ENCODE measurements around the gene ABCD1. TPM values are rescaled to one million over a fixed set of nuclear protein-coding genes. Genes with fewer than 3 reads are reported as not detected.

Gene ABCD1
- total RNA-seq, 6 experiments from 2014 or later: 8.0 to 20.8 (median 10.9) TPM

DNA sequence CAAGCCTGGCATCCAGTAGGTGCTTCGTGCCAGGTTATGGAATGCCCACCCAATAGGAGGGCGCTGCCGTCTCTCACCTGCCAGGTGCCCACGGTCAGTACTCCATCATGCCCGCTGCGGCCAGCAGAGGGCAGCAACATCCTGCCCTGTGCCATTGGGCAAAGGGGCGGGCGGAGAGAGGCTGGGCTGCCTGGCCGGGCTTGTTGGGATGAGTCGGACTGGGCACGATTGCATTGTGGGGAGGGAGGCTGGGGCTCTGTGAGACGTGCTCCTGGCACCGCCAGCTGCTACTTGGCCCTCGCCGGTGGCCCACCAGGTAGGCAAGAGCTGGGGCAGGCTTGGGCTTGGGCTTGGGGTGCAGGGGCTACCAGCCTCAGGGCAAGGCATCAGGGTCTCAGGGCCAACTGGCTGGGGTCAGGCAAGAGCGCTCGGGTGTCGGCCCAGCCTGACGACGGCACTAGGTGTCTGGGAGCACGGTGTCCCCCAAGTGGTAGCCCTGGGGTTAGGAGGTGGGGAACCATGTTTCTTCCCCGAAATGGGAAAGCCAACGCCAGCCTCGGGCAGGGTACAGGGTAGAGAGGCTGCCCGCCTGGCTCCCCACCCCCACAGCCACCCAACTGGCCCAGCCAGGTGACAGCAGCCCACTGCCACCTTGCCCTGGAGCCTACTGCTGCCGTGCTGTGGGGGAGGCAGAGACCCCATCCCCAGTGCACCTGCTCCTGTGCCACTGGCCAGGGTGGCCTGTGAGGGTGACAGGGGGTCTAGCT lies 39.5 kb downstream of the ABCD1 start, which contains the start of gene PLXNB3:
Gene PLXNB3, plus strand, starts transcription at position 261 of the 767 bp plus-strand sequence. CDS start 1,287 bp downstream, outside the sequence.
- DNase-seq: peak; percentile 74 to 86 (median 86)
- no peak within 1 kb of the TSS for H3K27ac ChIP-seq
- intact Hi-C loops (cut with DNase I): loop anchor here in 1 of 2 donors (5.0 kb wide), 1 partner anchor 188 kb away; no protein-coding TSS in a partner anchor

DNA sequence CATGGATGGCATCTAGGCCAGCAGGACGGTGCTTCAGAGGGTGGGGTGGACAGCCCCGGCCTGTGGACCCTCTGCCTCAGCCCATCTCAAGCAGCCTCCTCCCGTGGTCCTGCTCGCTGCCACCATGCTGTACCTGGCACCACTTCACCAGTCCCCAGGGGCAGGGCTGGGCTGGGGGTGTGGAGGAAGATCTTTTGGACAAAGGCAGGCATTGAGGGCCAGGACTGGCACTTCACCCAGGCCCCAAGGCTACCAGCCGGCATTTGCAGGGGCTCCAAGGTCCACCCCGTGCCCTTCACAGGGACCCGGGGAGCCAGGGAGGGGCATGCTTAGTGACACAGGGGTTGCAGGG lies 40.1 kb downstream of the ABCD1 start:
- Histone ChIP-seq H3K27me3 (no peaks in the 10 kb centered on the region), H3K9me3 (no peaks in the 10 kb centered on the region), H3K36me3 (no peaks in the 10 kb centered on the region), H3K4me1 (no peaks in the 10 kb centered on the region), H3K4me3 (no peak overlapping the region), H3K27ac (no peak overlapping the region)
- intact Hi-C loops (cut with DNase I): loop anchor here (5.0 kb wide), 2 partner anchors 183 to 188 kb away; no protein-coding TSS in a partner anchor
- DNase-seq (peak in 2 of 3 donors; percentile 11 to 26), ATAC-seq (no peak)
- 40% methylated on average over 1 of the region's 7 CpGs for WGBS (ENCODE audit: insufficient coverage, low coverage, low lambda C conversion rate, missing lambda C conversion rate)
- TF ChIP-seq, protein P1, sequence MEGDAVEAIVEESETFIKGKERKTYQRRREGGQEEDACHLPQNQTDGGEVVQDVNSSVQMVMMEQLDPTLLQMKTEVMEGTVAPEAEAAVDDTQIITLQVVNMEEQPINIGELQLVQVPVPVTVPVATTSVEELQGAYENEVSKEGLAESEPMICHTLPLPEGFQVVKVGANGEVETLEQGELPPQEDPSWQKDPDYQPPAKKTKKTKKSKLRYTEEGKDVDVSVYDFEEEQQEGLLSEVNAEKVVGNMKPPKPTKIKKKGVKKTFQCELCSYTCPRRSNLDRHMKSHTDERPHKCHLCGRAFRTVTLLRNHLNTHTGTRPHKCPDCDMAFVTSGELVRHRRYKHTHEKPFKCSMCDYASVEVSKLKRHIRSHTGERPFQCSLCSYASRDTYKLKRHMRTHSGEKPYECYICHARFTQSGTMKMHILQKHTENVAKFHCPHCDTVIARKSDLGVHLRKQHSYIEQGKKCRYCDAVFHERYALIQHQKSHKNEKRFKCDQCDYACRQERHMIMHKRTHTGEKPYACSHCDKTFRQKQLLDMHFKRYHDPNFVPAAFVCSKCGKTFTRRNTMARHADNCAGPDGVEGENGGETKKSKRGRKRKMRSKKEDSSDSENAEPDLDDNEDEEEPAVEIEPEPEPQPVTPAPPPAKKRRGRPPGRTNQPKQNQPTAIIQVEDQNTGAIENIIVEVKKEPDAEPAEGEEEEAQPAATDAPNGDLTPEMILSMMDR (IDR thresholded peaks at IDR 0.05): no peak
- TF ChIP-seq POLR2A (IDR thresholded peaks at IDR 0.05): no peak

More for the DNA sequence above, 39.5 kb downstream of the ABCD1 start, which contains the start of gene PLXNB3:
- Histone ChIP-seq H3K4me3 (no peak within 1 kb of the TSS), H3K27me3 (no peaks in the 10 kb centered on the region), H3K9me3 (no peaks in the 10 kb centered on the region), H3K4me1 (no peaks in the 10 kb centered on the region), H3K36me3 (no peaks in the 10 kb centered on the region)
- peak; percentile 85 to 94 (median 92) for ATAC-seq
- TF ChIP-seq, protein P1 (IDR thresholded peaks at IDR 0.05): peak; percentile 82 to 93 (median 90)
- no peak for TF ChIP-seq POLR2A (IDR thresholded peaks at IDR 0.05)
- WGBS (ENCODE audit: insufficient coverage, low coverage, low lambda C conversion rate, missing lambda C conversion rate): 15% methylated on average over 21 of the region's 26 CpGs

DNA sequence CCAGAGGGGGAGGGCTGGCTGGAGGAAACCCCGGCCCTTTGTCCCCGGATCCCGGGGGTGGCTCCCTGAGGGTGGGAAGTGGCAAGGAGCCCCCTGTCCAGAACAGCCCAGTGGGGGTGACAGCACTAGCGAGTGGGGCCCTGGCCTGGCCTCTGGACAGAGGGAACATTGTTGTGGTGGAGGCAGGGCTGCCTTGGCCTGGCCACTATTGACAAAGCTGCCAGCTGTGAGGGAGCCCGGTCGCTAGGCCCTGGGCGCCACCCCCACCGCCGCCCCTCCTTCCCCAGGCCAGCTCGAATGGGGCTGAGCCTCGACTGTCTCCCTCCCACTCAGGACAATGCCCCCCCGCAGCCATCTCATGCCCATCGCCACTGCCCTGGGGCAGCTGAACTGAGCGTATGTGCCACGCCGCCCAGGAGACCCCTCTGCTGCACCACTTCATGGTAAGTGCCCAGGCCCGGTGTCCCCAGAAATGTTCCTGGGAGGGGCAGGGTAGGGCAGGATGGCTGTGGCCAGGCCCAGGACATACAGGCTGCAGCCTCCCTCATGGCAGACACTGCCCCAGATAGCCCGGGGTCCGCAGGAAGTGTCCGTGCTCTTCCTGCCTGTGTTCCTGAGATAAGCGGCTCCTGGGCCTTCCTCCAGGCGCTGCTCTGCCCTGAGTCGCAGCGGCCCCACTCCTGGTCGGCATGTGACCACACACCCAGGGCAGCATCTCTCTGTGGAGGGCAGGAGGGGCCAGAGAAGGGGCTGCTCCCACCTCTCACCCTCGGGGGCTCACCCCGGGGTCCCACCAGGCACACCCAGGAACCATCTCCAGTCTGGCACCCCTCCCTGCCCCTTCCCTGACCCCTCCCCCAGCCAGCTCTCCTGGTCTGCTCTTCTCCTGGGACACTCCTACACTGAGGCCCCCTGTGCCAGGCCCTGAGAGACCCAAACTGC lies 40.8 kb downstream of the ABCD1 start:
- Histone ChIP-seq H3K27me3 (no peaks in the 10 kb centered on the region), H3K4me1 (no peaks in the 10 kb centered on the region), H3K9me3 (no peaks in the 10 kb centered on the region), H3K36me3 (no peaks in the 10 kb centered on the region), H3K27ac (no peak overlapping the region), H3K4me3 (no peak overlapping the region)
- DNase-seq (peak; percentile 27 to 52 (median 41)), ATAC-seq (peak; percentile 38 to 49 (median 46))
- intact Hi-C loops (cut with DNase I): loop anchor here in 1 of 2 donors (5.0 kb wide), 1 partner anchor 182 kb away; no protein-coding TSS in a partner anchor
- no peak for TF ChIP-seq POLR2A (IDR thresholded peaks at IDR 0.05)
- TF ChIP-seq, protein P1 (IDR thresholded peaks at IDR 0.05): no peak
- 60% methylated on average over 1 of the region's 27 CpGs for WGBS (ENCODE audit: insufficient coverage, low coverage, low lambda C conversion rate, missing lambda C conversion rate)

DNA sequence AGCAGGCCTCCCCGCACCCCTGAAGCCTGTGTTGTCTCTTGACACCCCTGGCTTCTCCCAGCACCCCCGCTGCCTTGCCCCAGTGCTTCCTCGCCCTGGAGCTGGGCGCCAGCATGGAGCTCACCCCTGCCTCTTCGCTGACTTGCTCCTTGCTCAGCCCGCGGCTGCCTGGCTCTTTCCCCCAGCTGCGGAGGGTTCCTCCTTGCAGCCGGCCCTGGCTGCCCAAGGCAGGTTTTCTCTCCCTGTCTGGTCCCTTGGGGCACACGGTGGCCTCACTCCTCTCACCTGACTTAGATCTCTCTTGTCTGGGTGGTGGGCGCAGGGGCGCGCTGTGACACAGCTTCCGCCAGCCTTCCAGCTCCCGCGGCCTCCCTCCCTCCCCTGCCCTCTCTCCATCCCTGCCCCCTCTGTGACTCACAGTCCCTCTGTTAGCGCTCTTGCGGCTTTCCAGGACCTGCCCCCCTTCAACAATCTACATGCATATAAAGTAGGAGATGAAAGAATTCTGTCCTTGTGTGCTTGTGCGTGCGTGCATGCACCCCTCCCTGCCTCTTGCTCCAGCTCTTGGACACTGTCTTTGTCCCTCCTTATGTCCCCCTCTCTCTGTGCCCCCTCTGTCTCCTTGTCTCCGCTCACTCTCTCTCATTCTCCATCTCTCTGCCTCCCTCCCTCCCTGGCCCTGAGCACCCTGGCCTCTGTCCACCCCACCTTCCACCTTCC lies 41.6 kb downstream of the ABCD1 start:
- DNase-seq: peak; percentile 27 to 51 (median 30)
- no peaks in the 10 kb centered on the region for H3K9me3 ChIP-seq
- no peak overlapping the region for H3K4me3 ChIP-seq
- H3K4me1 ChIP-seq: no peaks in the 10 kb centered on the region
- 55% methylated on average over 20 of the region's 21 CpGs for WGBS (ENCODE audit: insufficient coverage, low coverage, low lambda C conversion rate, missing lambda C conversion rate)
- TF ChIP-seq, protein P1 (IDR thresholded peaks at IDR 0.05): no peak
- TF ChIP-seq POLR2A (IDR thresholded peaks at IDR 0.05): no peak
- intact Hi-C loops (cut with DNase I): loop anchor here in 1 of 2 donors (5.0 kb wide), 1 partner anchor 181 kb away; no protein-coding TSS in a partner anchor
- no peak overlapping the region for H3K27ac ChIP-seq
- H3K27me3 ChIP-seq: no peaks in the 10 kb centered on the region
- no peaks in the 10 kb centered on the region for H3K36me3 ChIP-seq
- peak in 1 of 4 donors; percentile 21 for ATAC-seq
